HFF-Myc (cell line): ENCODE results near the gene ADAMTSL4.
"Not testable (repeated sequence)": the region's sequence is repeated elsewhere in the genome, so short reads cannot be mapped to it uniquely, and the experiment has no call there.

Experiments
- DNase-seq: peaks from one replicate; pipeline ENCODE4 v3.0.0-alpha.2; 2011; ENCODE audit warnings: low read depth; ENCODE audit errors: extremely low read depth
- H3K4me3 ChIP-seq: replicated peaks from 2 replicates; pipeline ENCODE4 v1.5.1; 2011; ENCODE audit warnings: low read depth, mild to moderate bottlenecking, control low read depth, low read length
- TF ChIP-seq, protein P1 (sequence below): IDR thresholded peaks from 2 replicates; pipeline ENCODE4 v1.5.1; 2012; ENCODE audit warnings: mild to moderate bottlenecking, low read depth, low read length, control low read depth; ENCODE audit errors: missing control alignments

ADAMTSL4 gene

DNA sequence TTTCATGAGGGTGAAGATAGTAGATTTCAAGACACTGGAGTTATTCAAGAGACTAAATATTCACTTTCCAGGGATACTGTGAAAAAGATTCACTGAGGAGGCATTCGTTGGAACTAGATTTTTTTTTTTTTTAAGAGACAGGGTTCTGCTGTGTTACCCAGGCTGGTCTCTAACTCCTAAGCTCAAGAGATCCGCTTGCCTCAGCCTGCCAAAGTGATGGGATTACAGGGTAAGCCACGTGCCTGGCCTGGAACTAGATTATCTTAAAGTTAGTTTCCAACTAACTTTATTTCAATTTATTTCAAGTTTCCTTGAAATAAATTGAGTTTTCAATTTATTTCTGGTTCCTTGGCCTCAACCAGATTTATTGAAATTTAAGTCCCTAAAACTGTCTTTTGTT, 54.5 kb downstream of the ADAMTSL4 start:
- DNase-seq: no peak
- H3K4me3 ChIP-seq: no peak overlapping the region
- TF ChIP-seq, protein P1, sequence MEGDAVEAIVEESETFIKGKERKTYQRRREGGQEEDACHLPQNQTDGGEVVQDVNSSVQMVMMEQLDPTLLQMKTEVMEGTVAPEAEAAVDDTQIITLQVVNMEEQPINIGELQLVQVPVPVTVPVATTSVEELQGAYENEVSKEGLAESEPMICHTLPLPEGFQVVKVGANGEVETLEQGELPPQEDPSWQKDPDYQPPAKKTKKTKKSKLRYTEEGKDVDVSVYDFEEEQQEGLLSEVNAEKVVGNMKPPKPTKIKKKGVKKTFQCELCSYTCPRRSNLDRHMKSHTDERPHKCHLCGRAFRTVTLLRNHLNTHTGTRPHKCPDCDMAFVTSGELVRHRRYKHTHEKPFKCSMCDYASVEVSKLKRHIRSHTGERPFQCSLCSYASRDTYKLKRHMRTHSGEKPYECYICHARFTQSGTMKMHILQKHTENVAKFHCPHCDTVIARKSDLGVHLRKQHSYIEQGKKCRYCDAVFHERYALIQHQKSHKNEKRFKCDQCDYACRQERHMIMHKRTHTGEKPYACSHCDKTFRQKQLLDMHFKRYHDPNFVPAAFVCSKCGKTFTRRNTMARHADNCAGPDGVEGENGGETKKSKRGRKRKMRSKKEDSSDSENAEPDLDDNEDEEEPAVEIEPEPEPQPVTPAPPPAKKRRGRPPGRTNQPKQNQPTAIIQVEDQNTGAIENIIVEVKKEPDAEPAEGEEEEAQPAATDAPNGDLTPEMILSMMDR: no peak

DNA sequence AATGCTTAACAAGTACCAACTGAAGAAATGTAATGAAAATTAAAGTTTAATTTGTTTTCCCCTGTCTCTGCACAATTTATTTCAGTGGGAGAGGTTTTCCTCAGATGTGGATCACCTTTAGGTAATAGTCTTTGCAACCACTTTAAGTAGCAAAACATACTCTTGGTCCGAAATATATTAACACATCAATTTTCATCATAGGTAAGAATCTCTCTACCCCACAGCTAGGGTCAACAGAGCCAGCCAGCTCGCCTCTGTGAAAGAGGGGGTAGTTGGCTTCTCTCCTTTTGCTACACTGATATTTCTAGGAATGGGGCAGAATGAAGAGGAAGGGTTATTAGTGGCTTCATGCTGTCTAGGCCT, 55.0 kb downstream of the ADAMTSL4 start:
- no peak overlapping the region for H3K4me3 ChIP-seq
- TF ChIP-seq, protein P1: no peak
- DNase-seq: no peak

DNA sequence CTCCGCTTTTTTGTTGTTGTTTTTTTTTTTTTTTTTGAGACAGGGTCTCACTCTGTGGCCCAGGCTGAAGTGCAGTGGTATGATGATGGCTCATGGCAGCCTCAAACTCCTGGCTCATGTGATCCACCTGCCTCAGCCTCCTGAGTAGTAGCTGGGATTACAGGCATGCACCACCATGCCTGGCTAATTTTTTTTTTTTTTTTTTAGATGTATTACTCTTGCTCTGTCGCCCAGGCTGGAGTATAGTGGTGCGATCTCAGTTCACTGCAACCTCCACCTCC, 56.2 kb downstream of the ADAMTSL4 start:
- DNase-seq, H3K4me3 ChIP-seq: not testable (repeated sequence)

DNA sequence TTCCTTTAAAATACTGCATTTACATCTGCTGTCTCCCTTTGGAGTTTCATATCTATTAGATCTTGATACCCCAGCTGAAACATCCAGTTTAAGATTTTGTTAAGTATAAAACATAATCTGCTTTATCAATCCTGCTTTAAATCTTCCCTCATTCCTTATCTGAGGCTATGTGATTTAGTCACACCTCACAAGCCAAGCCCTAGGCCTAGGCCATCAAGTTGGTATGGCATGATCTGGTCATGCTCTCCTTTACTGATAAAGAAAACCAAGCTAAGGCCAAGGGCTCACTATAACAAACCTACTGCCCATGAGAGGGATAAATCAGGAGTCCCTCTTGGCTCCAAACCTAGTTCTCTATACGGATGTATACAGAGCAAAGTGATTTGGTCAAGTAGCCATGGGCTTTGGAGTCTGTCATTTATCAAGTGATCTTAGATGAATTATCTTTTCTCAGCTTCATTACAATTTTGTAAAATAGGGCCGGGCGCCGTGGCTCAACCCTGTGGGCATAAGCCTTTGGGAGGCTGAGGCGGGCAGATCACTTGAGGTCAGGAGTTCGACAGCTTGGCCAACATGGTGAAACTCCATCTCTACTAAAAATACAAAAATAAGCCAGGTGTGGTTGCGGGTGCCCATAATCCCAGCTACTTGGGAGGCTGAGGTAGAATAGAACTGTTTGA, 57.4 kb downstream of the ADAMTSL4 start:
- no peak overlapping the region for H3K4me3 ChIP-seq
- TF ChIP-seq, protein P1: no peak
- DNase-seq: no peak

DNA sequence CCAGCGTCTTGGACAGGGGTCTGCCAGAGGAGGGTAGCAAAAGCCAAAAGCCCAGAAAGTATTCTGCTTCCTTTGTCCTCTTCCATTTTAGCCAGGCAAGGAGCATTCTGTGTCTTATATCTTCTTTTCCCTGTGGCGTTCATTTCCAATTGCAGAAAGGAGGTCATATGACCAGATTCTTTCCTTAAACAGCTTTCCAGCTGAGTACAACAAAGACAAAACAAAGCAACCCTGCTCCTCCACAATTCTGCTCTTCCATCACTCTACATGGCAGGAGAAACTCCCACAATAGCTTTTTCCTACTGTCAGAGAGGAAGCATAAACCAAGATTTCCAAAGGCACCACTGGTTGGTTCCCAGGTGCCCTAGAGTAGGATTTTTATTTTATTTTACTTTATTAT, 60.5 kb downstream of the ADAMTSL4 start:
- TF ChIP-seq, protein P1: no peak
- DNase-seq: no peak
- H3K4me3 ChIP-seq: no peak overlapping the region
